ENCODE measurements around the gene C3orf20.

GRCh38 chr3:14764331-14765059, 89.6 kb downstream of the C3orf20 start:
- TF ChIP-seq CTCF (IDR thresholded peaks at IDR 0.05), result no peak
- TF ChIP-seq POLR2A (IDR thresholded peaks at IDR 0.05), result no peak

All from heart left ventricle (tissue), 13 donors.